PC-9 (cell line): ENCODE data around the gene ZNF618. TPM values are rescaled to one million over a fixed set of nuclear protein-coding genes. Genes with fewer than 3 reads are reported as not detected.

ENCODE experiments used
- BruUV-seq: library from RNA; stranded (reverse); fragments of 400-500 nt; replicated peaks from 2 replicates; lab custom pipeline; 2021; lab: Mats Ljungman, UMichigan
- CTCF ChIA-PET: fragments of 300-600 bp; sonication (Branson Sonifier 250); formaldehyde crosslinking; loops from one replicate; lab custom pipeline; 2022; ENCODE audit warnings: antibody characterized with exemption; lab: Charles Lee
- POLR2A ChIA-PET: fragments of 300-600 bp; sonication (Branson Sonifier 250); formaldehyde crosslinking; loops from one replicate; lab custom pipeline; 2022; ENCODE audit warnings: antibody characterized with exemption; ENCODE audit not compliant: unreplicated experiment; lab: Charles Lee
- DNase-seq, 2 experiments: peaks; one replicate each; pipeline versions ENCODE4 v3.0.0 to v3.0.0-alpha.2; 2015 to 2022; ENCODE audit warnings: mixed read lengths in 1 of 2
- H2AFZ ChIP-seq: fragments of 200-600 bp; sonication (generic); 2 replicates; pipeline ENCODE4 v1.8.1; 2017; ENCODE audit warnings: antibody characterized with exemption
- H3F3A ChIP-seq: fragments of 200-600 bp; sonication (generic); 2 replicates; pipeline ENCODE4 v1.8.1; 2017; ENCODE audit warnings: antibody characterized with exemption, mild to moderate bottlenecking, low read depth; ENCODE audit not compliant: insufficient read depth
- H3K27ac ChIP-seq: fragments of 200-600 bp; sonication (generic); 2 replicates; pipeline ENCODE4 v1.6.1; 2016; ENCODE audit warnings: mixed run types
- H3K27me3 ChIP-seq: fragments of 200-600 bp; sonication (generic); 2 replicates; pipeline ENCODE4 v1.6.1; 2016; ENCODE audit warnings: low read depth, mixed run types; ENCODE audit not compliant: insufficient read depth
- H3K36me3 ChIP-seq: fragments of 200-600 bp; sonication (generic); 2 replicates; pipeline ENCODE4 v1.6.1; 2016; ENCODE audit warnings: low read depth, mixed run types
- H3K4me1 ChIP-seq: fragments of 200-600 bp; sonication (generic); replicated peaks from 2 replicates; pipeline ENCODE4 v1.6.1; 2016; ENCODE audit warnings: mixed run types; ENCODE audit not compliant: insufficient read depth
- H3K4me2 ChIP-seq: fragments of 200-600 bp; sonication (generic); 2 replicates; pipeline ENCODE4 v1.6.1; 2017; ENCODE audit warnings: mixed run types
- H3K4me3 ChIP-seq: fragments of 200-600 bp; sonication (generic); 2 replicates; pipeline ENCODE4 v1.6.1; 2016; ENCODE audit warnings: mixed run types
- H3K79me2 ChIP-seq: fragments of 200-600 bp; sonication (generic); 2 replicates; pipeline ENCODE4 v1.6.1; 2017; ENCODE audit warnings: low read depth, mixed run types
- H3K9me2 ChIP-seq: fragments of 200-600 bp; sonication (generic); 2 replicates; pipeline ENCODE4 v1.8.1; 2017; ENCODE audit warnings: mild to moderate bottlenecking; ENCODE audit not compliant: insufficient read depth
- H3K9me3 ChIP-seq: fragments of 200-600 bp; sonication (generic); 2 replicates; pipeline ENCODE4 v1.8.1; 2016; ENCODE audit warnings: low read depth; ENCODE audit not compliant: insufficient read depth
- H4K20me1 ChIP-seq: fragments of 200-600 bp; sonication (generic); 2 replicates; pipeline ENCODE4 v1.8.1; 2017; ENCODE audit not compliant: insufficient read depth
- EZH2 ChIP-seq: fragments of 200-600 bp; sonication (generic); IDR thresholded peaks from 2 replicates; pipeline ENCODE4 v1.8.0; 2017; ENCODE audit warnings: antibody characterized with exemption, low read depth
- intact Hi-C: fragments of 100-400 bp; cut with micrococcal nuclease; formaldehyde crosslinking; loops from one replicate; pipeline ENCODE4 v1.10.0; 2022; ENCODE audit not compliant: unreplicated experiment
- total RNA-seq: library from RNA; stranded (reverse); gene quantifications from 2 replicates; pipeline ENCODE4 v1.2.3, GENCODE V29; 2021
- TF ChIP-seq, protein P1 (sequence below): fragments of 200-600 bp; sonication (generic); conservative IDR thresholded peaks from 2 replicates; pipeline ENCODE4 v1.6.1; 2017; ENCODE audit warnings: mixed run types, antibody characterized with exemption, mild to moderate bottlenecking, moderate library complexity

ZNF618 gene
- total RNA-seq, 1 experiment from 2014 or later: 0.20 TPM

- no peak for DNase-seq
- intact Hi-C loops: loop anchor here (2.0 to 10.0 kb wide), 2 partner anchors 142 to 194 kb away; no protein-coding TSS in a partner anchor
- no peak overlapping the region for H2AFZ ChIP-seq
- POLR2A ChIA-PET: no interaction called here
- H3K4me2 ChIP-seq: peak overlapping the region; percentile 92; the same call in 1 of the 2 replicates
- H3K27me3 ChIP-seq: peaks cover 56% of the 10 kb centered on the region
- H3K4me3 ChIP-seq: peak overlapping the region; percentile 80; the same call in 1 of the 2 replicates
- no peak overlapping the region for H3K27ac ChIP-seq
- no peaks in the 10 kb centered on the region for H4K20me1 ChIP-seq
- BruUV-seq: no TSS peak
- CTCF ChIA-PET: interaction anchor here (1.1 kb wide), 1 partner anchor 195 kb away, joined by 4 read pairs; no protein-coding TSS in a partner anchor
- H3K4me1 ChIP-seq: no peaks in the 10 kb centered on the region
- H3K9me2 ChIP-seq: no peaks in the 10 kb centered on the region
- no peak for TF ChIP-seq EZH2
- TF ChIP-seq, protein P1, sequence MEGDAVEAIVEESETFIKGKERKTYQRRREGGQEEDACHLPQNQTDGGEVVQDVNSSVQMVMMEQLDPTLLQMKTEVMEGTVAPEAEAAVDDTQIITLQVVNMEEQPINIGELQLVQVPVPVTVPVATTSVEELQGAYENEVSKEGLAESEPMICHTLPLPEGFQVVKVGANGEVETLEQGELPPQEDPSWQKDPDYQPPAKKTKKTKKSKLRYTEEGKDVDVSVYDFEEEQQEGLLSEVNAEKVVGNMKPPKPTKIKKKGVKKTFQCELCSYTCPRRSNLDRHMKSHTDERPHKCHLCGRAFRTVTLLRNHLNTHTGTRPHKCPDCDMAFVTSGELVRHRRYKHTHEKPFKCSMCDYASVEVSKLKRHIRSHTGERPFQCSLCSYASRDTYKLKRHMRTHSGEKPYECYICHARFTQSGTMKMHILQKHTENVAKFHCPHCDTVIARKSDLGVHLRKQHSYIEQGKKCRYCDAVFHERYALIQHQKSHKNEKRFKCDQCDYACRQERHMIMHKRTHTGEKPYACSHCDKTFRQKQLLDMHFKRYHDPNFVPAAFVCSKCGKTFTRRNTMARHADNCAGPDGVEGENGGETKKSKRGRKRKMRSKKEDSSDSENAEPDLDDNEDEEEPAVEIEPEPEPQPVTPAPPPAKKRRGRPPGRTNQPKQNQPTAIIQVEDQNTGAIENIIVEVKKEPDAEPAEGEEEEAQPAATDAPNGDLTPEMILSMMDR: peak; percentile 3; the same call in 1 of the 2 replicates
- no peaks in the 10 kb centered on the region for H3F3A ChIP-seq
- H3K9me3 ChIP-seq: no peaks in the 10 kb centered on the region
- no peaks in the 10 kb centered on the region for H3K36me3 ChIP-seq
- H3K79me2 ChIP-seq: no peaks in the 10 kb centered on the region
These were observed 872 bp downstream of the ZNF618 start for GRCh38 chr9:113876993-113877368.

DNA sequence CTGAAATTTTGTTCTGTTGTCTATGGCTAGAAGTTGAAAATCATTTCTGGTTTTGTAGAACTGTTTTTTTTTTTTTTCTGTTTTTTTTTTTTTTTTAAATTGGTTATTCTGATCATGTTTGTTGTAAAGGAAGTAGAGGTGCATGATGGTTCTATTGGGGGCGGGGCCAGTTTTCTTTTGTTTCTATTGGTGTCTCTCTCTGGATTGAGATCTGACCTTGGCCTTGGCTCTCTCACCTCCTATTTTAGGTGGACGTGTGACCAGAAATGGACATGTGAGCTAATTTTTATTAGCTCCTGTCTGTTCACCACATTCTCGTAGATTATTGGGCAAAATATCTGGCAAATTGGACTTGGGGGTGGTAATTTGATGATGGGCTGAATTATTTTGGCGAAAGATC is 3.2 kb downstream of the ZNF618 start:
- no peak for TF ChIP-seq EZH2
- TF ChIP-seq, protein P1: no peak
- peaks cover 55% of the 10 kb centered on the region for H3K27me3 ChIP-seq
- ChIA-PET POLR2A (no interaction called here), CTCF (no interaction called here)
- H3K27ac ChIP-seq: no peak overlapping the region
- H3K36me3 ChIP-seq: no peaks in the 10 kb centered on the region
- intact Hi-C loops: loop anchor here (10.0 kb wide), 1 partner anchor 145 kb away; no protein-coding TSS in a partner anchor
- no peaks in the 10 kb centered on the region for H3F3A ChIP-seq
- H3K9me3 ChIP-seq: no peaks in the 10 kb centered on the region
- H3K4me2 ChIP-seq: no peak overlapping the region
- H3K4me1 ChIP-seq: no peaks in the 10 kb centered on the region
- H3K9me2 ChIP-seq: no peaks in the 10 kb centered on the region
- H2AFZ ChIP-seq: no peak overlapping the region
- DNase-seq: no peak
- no peaks in the 10 kb centered on the region for H4K20me1 ChIP-seq
- no peaks in the 10 kb centered on the region for H3K79me2 ChIP-seq
- no peak overlapping the region for H3K4me3 ChIP-seq
- BruUV-seq: no TSS peak

GRCh38 chr9:113879911-113880310 is 3.8 kb downstream of the ZNF618 start:
- TF ChIP-seq EZH2: no peak
- TF ChIP-seq, protein P1: no peak
- Histone ChIP-seq H3K27me3 (peaks cover 55% of the 10 kb centered on the region), H3F3A (no peaks in the 10 kb centered on the region), H3K36me3 (no peaks in the 10 kb centered on the region), H3K4me3 (no peak overlapping the region), H3K27ac (no peak overlapping the region), H3K4me2 (no peak overlapping the region), H2AFZ (no peak overlapping the region), H3K9me2 (no peaks in the 10 kb centered on the region), H4K20me1 (no peaks in the 10 kb centered on the region), H3K9me3 (no peaks in the 10 kb centered on the region), H3K4me1 (no peaks in the 10 kb centered on the region), H3K79me2 (no peaks in the 10 kb centered on the region)
- BruUV-seq: no TSS peak
- POLR2A ChIA-PET: no interaction called here
- CTCF ChIA-PET: no interaction called here
- intact Hi-C loops: loop anchor here (10.0 kb wide), 1 partner anchor 145 kb away; no protein-coding TSS in a partner anchor
- no peak for DNase-seq
